GM12878 (cell line): ENCODE measurements around the gene ZFYVE19. TPM values are rescaled to one million over a fixed set of nuclear protein-coding genes. Genes with fewer than 3 reads are reported as not detected.
A peak's percentile ranks its signal among the peaks of the same experiment; 100 is the strongest.

Source experiments
- BCL11A ChIP-seq: IDR thresholded peaks from 2 replicates; pipeline ENCODE4 v1.6.1; 2011; ENCODE audit warnings: low read depth, low read length
- CHD4 ChIP-seq: fragments of 200-600 bp; sonication (generic); IDR thresholded peaks from 2 replicates; pipeline ENCODE4 v1.6.1; 2016; ENCODE audit warnings: mild to moderate bottlenecking
- HDAC6 ChIP-seq: fragments of 200-600 bp; sonication (generic); IDR thresholded peaks from one replicate; pipeline ENCODE4 v1.8.0; 2017; ENCODE audit warnings: antibody characterized with exemption; ENCODE audit not compliant: unreplicated experiment
- IRF4 ChIP-seq: IDR thresholded peaks from 2 replicates; pipeline ENCODE4 v1.6.1; 2011; ENCODE audit warnings: low read depth, low read length
- MAX ChIP-seq: IDR thresholded peaks from 2 replicates; pipeline ENCODE4 v1.6.1; 2012; ENCODE audit warnings: low read depth, low read length, improper control_type of control experiment
- MEF2B ChIP-seq: fragments of 450-650 bp; IDR thresholded peaks from 2 replicates; pipeline ENCODE4 v1.6.1; 2018; ENCODE audit warnings: mild to moderate bottlenecking, moderate library complexity; ENCODE audit not compliant: partially characterized antibody, poor library complexity, severe bottlenecking
- NFXL1 ChIP-seq: fragments of 450-650 bp; IDR thresholded peaks from 2 replicates; pipeline ENCODE4 v1.6.1; 2017; ENCODE audit warnings: antibody characterized with exemption, mild to moderate bottlenecking, borderline replicate concordance
- NFYA ChIP-seq: IDR thresholded peaks from 2 replicates; pipeline ENCODE4 v1.6.1; 2011; ENCODE audit warnings: low read depth, mild to moderate bottlenecking, low read length, improper control_type of control experiment, borderline replicate concordance
- NKRF ChIP-seq: fragments of 450-650 bp; conservative IDR thresholded peaks from 2 replicates; pipeline ENCODE4 v1.6.1; 2017; ENCODE audit warnings: mild to moderate bottlenecking, moderate library complexity
- RAD21 ChIP-seq: IDR thresholded peaks from 2 replicates; pipeline ENCODE4 v1.6.1; 2011; ENCODE audit warnings: mild to moderate bottlenecking, low read depth, low read length, moderate library complexity; ENCODE audit not compliant: insufficient read depth
- RELA ChIP-seq: fragments of 450-650 bp; IDR thresholded peaks from 2 replicates; pipeline ENCODE4 v1.8.0; 2014; ENCODE audit warnings: borderline replicate concordance; ENCODE audit not compliant: partially characterized antibody
- REST ChIP-seq: IDR thresholded peaks from 2 replicates; pipeline ENCODE4 v1.6.1; 2012; ENCODE audit warnings: mild to moderate bottlenecking, low read depth, low read length
- SIX5 ChIP-seq: IDR thresholded peaks from 2 replicates; pipeline ENCODE4 v1.6.1; 2011; ENCODE audit warnings: mild to moderate bottlenecking, low read depth, low read length, moderate library complexity; ENCODE audit not compliant: severe bottlenecking
- YY1 ChIP-seq: IDR thresholded peaks from 2 replicates; pipeline ENCODE4 v1.6.1; 2011; ENCODE audit warnings: low read depth, mild to moderate bottlenecking, low read length
- ZBTB4 ChIP-seq: fragments of 450-650 bp; formaldehyde crosslinking; IDR thresholded peaks from 2 replicates; pipeline ENCODE4 v1.4.0; 2022; ENCODE audit warnings: mild to moderate bottlenecking, moderate library complexity
- polyA plus RNA-seq, 11 experiments: library from polyadenylated mRNA; depleted of rRNA in 4 of 11; unstranded in 6 of 11; stranded (reverse) in 5 of 11; fragments of >200 nt; fragmentation: Nextera tagmentation in 4 of 11; fragmentation: Illumina TruSeq in 1 of 11; extraction: Ambion mirVana in 4 of 11; extraction: Trizol in 1 of 11; gene quantifications; 1 replicate in 1 of 11; 2 replicates in 10 of 11; pipeline versions ENCODE4 v1.2.1 to v1.2.3, GENCODE V29; 2011 to 2016; ENCODE audit warnings: inconsistent platforms in 2 of 11, missing spikeins in 2 of 11, low read depth in 1 of 11
- total RNA-seq, 4 experiments: library from RNA; depleted of rRNA in 3 of 4; stranded (reverse); fragments of >200 nt in 3 of 4; fragmentation: Illumina TruSeq in 1 of 4; extraction: Trizol in 1 of 4; gene quantifications; 2 replicates each; pipeline versions ENCODE4 v1.2.1 to v1.2.3, GENCODE V29; 2013 to 2021
- TF ChIP-seq, protein P1 (sequence below): fragments of 450-650 bp; IDR thresholded peaks from 2 replicates; pipeline ENCODE4 v1.6.1; 2016; ENCODE audit warnings: mild to moderate bottlenecking

ZFYVE19 gene
- total and polyA plus RNA-seq, 10 of the 15 experiments (the other 5 are each of a cell fraction or from before 2014, with no cell fraction given), result 1.7 to 36.3 (median 17.0) TPM

- TF ChIP-seq NFXL1, result no peak
- TF ChIP-seq NKRF, result no peak
- no peak for TF ChIP-seq BCL11A
- TF ChIP-seq ZBTB4 (CRISPR knock-in tag), result no peak
- peak; percentile 64; the same call in 1 of the 2 replicates for TF ChIP-seq IRF4
- TF ChIP-seq MEF2B, result no peak
- TF ChIP-seq RELA, result no peak
- TF ChIP-seq HDAC6, result no peak
- peak; percentile 52; the same call in 1 of the 2 replicates for TF ChIP-seq YY1
- peak; percentile 54; the same call in 1 of the 2 replicates for TF ChIP-seq MAX
- no peak for TF ChIP-seq CHD4
- TF ChIP-seq, protein P1, sequence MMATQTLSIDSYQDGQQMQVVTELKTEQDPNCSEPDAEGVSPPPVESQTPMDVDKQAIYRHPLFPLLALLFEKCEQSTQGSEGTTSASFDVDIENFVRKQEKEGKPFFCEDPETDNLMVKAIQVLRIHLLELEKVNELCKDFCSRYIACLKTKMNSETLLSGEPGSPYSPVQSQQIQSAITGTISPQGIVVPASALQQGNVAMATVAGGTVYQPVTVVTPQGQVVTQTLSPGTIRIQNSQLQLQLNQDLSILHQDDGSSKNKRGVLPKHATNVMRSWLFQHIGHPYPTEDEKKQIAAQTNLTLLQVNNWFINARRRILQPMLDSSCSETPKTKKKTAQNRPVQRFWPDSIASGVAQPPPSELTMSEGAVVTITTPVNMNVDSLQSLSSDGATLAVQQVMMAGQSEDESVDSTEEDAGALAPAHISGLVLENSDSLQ, result peak; percentile 29; the same call in 1 of the 2 replicates
- TF ChIP-seq SIX5, result no peak
- no peak for TF ChIP-seq NFYA
- TF ChIP-seq RAD21, result peak; percentile 82
- TF ChIP-seq REST, result no peak
These were observed 52.4 kb downstream of the ZFYVE19 start (continued) for GRCh38 chr15:40859206-40859851.
